Mammary epithelial cell (primary cell): ENCODE data around the gene FEZ2.

Experiments used
- CTCF ChIP-seq, 2 donors: IDR thresholded peaks in 1 of 2; conservative IDR thresholded peaks in 1 of 2; 2 replicates each; pipeline ENCODE4 v1.5.1; 2011 to 2012; ENCODE audit warnings: inconsistent platforms in 2 of 2, low read length in 2 of 2, mild to moderate bottlenecking in 2 of 2, control low read depth in 1 of 2, low read depth in 1 of 2; ENCODE audit not compliant: insufficient read depth in 1 of 2; ENCODE audit errors: extremely low read depth in 1 of 2
- EZH2 ChIP-seq: IDR thresholded peaks from 2 replicates; pipeline ENCODE4 v1.6.1; 2012; ENCODE audit warnings: low read length, inconsistent platforms, borderline replicate concordance

- TF ChIP-seq CTCF (conservative IDR thresholded peaks at IDR 0.05 in 1 of 2, IDR thresholded peaks at IDR 0.05 in 1 of 2; ENCODE audit: extremely low read depth in 1 of 2, insufficient read depth in 1 of 2, low read depth in 1 of 2, low read length in 2 of 2) (no peak), EZH2 (no peak)
Observed at GRCh38 chr2:36539631-36540030, 58.3 kb downstream of the FEZ2 start.
